AG09309 (cell line): ENCODE measurements around the gene CNOT1.
"Not testable (repeated sequence)": the region's sequence is repeated elsewhere in the genome, so short reads cannot be mapped to it uniquely, and the experiment has no call there.

Experiments
- DNase-seq: peaks from one replicate; pipeline ENCODE4 v3.0.0-alpha.2; 2010; ENCODE audit warnings: low read depth
- H3K4me3 ChIP-seq: 2 replicates; pipeline ENCODE4 v1.5.1; 2011; ENCODE audit warnings: mild to moderate bottlenecking, low read depth, low read length, moderate library complexity; ENCODE audit not compliant: control insufficient read depth
- TF ChIP-seq, protein P1 (sequence below): IDR thresholded peaks from 2 replicates; pipeline ENCODE4 v1.5.1; 2011; ENCODE audit warnings: mild to moderate bottlenecking, low read depth, low read length, inconsistent platforms; ENCODE audit not compliant: insufficient read depth, control insufficient read depth; ENCODE audit errors: missing control alignments

The CNOT1 gene

DNA sequence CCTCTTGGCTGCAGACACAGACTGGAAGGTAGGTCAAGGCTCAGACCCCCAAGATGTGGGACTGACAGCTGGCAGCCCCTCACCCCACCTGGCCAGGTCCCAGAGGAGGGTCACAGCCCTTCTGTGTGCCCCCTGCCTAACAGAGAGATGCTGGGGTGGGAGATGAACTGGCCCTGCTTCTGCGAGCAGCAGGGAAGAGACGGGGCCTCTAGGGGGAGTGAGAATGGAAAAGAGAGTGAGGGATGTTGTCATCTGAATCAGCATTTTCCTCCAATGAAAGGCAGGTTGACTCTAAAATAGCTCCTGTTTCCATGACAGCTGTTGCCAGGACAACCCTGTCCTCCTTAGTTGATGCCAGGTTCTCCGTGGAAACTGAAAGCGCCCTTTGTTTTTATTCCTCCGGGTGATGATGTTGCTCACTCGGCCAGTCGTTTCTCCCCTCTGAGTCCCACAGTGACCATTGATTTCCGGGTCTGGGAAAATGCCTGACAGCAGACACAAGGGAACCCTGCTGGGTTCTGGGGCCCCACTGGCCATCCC is 134.6 kb downstream of the CNOT1 start:
- TF ChIP-seq, protein P1, sequence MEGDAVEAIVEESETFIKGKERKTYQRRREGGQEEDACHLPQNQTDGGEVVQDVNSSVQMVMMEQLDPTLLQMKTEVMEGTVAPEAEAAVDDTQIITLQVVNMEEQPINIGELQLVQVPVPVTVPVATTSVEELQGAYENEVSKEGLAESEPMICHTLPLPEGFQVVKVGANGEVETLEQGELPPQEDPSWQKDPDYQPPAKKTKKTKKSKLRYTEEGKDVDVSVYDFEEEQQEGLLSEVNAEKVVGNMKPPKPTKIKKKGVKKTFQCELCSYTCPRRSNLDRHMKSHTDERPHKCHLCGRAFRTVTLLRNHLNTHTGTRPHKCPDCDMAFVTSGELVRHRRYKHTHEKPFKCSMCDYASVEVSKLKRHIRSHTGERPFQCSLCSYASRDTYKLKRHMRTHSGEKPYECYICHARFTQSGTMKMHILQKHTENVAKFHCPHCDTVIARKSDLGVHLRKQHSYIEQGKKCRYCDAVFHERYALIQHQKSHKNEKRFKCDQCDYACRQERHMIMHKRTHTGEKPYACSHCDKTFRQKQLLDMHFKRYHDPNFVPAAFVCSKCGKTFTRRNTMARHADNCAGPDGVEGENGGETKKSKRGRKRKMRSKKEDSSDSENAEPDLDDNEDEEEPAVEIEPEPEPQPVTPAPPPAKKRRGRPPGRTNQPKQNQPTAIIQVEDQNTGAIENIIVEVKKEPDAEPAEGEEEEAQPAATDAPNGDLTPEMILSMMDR = peak; percentile 71
- H3K4me3 ChIP-seq = no peak overlapping the region
- DNase-seq = peak; percentile 83

DNA sequence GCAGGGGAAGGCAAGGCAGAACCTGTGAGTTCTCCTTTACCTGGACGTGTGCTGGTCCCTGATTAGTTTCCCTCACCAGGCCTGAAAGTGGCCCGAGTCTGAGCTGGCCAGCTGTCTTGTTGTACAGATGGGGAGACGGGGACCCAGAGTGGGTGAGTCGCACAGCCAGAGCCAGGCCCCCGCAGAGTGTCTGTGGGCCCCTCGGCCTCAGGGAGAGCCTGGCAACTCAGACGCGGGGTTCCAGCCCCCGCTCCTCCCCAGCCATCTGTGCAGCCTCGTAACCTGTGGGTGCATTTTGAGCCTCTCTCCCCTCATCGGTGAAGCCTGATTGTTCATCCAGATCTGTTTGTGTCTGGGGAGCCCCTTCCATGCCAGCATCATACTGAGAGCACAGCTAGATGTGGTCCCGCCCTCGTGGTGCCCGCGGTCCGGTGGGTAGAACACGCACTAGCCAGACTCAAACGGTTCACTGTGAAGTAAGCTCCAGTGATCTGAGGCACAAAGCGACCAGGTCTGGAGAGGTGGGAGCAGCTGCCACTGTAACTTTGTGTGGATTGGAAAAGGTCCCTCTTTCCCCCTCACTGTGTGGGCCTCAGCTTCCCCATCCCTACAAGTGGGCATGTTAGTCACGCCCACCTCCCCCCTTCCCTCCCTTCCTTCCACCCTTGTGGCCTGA is 135.7 kb downstream of the CNOT1 start:
- DNase-seq = no peak
- H3K4me3 ChIP-seq = no peak overlapping the region
- TF ChIP-seq, protein P1 = no peak

DNA sequence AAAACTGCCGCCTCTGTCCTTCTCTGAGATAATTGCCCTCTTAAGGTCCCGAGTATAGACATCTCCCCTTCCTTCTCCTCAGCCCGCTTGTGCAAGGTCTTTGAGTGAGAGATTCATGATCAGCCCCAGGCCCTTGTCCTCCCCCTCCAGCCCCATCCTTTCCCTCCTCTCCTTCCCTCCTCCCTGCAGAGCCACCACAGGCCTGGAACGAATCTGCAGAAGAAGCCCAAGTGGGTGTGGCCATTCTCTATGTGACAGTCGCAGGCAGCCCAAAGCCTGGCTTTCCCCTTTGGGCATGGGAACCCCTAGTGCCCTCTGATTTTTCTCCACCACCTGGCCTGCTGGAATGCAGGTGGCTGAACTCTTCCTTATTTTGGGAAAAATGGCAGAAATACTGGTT is 136.9 kb downstream of the CNOT1 start:
- TF ChIP-seq, protein P1 = no peak

DNA sequence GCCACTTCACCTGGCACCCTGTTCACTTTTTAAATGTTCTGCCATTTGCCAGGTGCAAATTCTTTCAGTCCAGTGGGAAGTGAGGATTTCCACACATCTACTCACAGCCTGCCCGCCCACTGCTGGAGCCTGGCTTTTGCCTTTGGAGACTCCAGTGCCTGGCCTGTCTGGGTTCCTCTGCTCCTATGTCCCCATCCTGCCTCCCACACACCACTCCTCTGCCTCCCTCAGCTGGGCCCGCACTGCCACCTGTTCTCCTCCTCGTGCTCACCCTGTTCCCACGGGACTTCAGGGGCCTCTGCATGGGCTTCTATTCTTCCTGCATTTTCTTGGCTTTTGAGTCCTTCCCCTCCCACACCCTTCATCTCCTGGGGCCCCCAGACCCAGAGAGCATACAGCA is 137.6 kb downstream of the CNOT1 start:
- DNase-seq = no peak
- TF ChIP-seq, protein P1 = no peak
- no peak overlapping the region for H3K4me3 ChIP-seq

More for the DNA sequence above, 136.9 kb downstream of the CNOT1 start:
- H3K4me3 ChIP-seq = no peak overlapping the region
- DNase-seq = no peak

DNA sequence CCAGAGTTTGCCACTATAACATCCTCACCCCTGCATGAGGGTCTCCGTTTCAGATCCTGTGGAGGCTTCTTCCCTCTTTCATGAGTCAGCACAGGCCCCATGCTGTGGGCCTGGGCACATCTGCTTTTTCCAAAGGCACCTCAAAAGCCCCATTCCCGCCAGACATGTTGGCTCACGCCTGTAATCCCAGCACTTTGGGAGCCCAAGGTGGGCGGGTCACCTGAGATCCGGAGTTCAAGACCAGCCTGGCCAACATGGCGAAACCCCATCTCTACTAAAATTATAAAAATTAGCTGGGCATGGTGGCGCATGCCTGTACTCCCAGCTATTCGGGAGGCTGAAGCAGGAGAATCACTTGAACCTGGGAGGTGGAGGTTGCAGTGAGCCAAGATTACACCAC is 139.1 kb downstream of the CNOT1 start:
- not testable (repeated sequence) for H3K4me3 ChIP-seq, DNase-seq

DNA sequence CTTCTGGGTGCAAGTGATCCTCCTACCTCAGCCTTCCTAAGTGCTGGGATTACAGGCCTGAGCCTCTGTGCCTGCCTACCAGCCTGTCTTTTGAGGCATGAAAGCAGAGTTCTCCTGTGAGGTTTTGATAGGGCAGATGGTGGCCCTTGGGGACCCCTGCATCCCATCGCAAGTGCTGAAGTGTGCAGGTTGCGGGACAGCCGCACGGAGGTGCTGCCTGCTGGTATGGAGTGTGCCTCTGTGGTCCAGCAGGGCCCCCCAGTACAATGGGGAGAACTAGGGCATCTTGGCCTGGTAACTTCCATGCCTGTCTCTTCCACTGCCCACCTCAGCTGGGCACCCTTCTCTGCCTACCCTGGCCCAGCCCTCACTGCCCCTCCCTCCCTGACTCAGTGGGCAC is 139.6 kb downstream of the CNOT1 start:
- TF ChIP-seq, protein P1 = no peak
- DNase-seq = no peak

DNA sequence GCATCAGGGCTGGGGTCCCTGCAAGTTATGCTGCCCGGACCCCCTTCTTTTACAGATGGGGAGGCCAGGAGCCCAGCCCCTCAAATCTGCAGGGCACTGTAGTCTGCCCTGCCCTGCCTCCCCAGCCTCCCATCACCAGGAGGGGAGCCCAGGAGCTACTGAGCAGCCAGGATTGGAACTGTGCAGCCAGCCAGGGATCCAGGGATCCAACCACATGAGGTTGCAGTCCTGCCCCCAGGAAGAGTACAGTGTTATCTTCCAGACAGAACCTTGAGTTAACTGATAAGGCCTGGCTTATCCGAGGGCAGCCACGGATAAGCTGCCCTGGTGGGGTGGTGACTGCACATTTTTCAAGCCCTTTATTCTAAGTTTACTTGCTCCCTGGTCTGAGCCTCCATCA is 141.1 kb downstream of the CNOT1 start:
- TF ChIP-seq, protein P1 = no peak
- H3K4me3 ChIP-seq = no peak overlapping the region
- DNase-seq = no peak

More for the DNA sequence above, 139.6 kb downstream of the CNOT1 start:
- no peak overlapping the region for H3K4me3 ChIP-seq
